HepG2 (cell line): ENCODE data around the gene NAPG. TPM values are rescaled to one million over a fixed set of nuclear protein-coding genes. Genes with fewer than 3 reads are reported as not detected.

Experiments used
- AGO1 ChIP-seq: fragments of 200-400 bp; formaldehyde crosslinking; IDR thresholded peaks from 2 replicates; pipeline ENCODE4 v1.6.1; 2017; ENCODE audit warnings: mild to moderate bottlenecking, low read depth, low read length, moderate library complexity; ENCODE audit not compliant: poor library complexity, severe bottlenecking
- AKNA ChIP-seq: sonication (generic); formaldehyde crosslinking; IDR thresholded peaks from 2 replicates; pipeline ENCODE4 v1.4.0; 2020; ENCODE audit warnings: missing genetic modification reagents, borderline replicate concordance
- BHLHE40 ChIP-seq: IDR thresholded peaks from 2 replicates; pipeline ENCODE4 v1.6.1; 2011; ENCODE audit warnings: low read length, improper control_type of control experiment
- FOXC1 ChIP-seq: sonication (generic); formaldehyde crosslinking; IDR thresholded peaks from 2 replicates; pipeline ENCODE4 v1.8.0; 2022; ENCODE audit warnings: mild to moderate bottlenecking, missing genetic modification reagents, borderline replicate concordance
- GZF1 ChIP-seq: sonication (generic); formaldehyde crosslinking; IDR thresholded peaks from 2 replicates; pipeline ENCODE4 v1.5.1; 2020; ENCODE audit warnings: mild to moderate bottlenecking, missing genetic modification reagents
- HMG20B ChIP-seq: conservative IDR thresholded peaks from 2 replicates; pipeline ENCODE4 v1.6.1; 2016; ENCODE audit warnings: missing genetic modification reagents, missing compliant biosample characterization
- IKZF5 ChIP-seq: IDR thresholded peaks from 2 replicates; pipeline ENCODE4 v1.6.1; 2018; ENCODE audit warnings: missing genetic modification reagents, mild to moderate bottlenecking, missing compliant biosample characterization
- MIER3 ChIP-seq: IDR thresholded peaks from 2 replicates; pipeline ENCODE4 v1.6.1; 2016; ENCODE audit warnings: missing compliant biosample characterization, borderline replicate concordance
- MLLT10 ChIP-seq: sonication (generic); formaldehyde crosslinking; IDR thresholded peaks from 2 replicates; pipeline ENCODE4 v1.4.0; 2020; ENCODE audit warnings: missing genetic modification reagents
- MXI1 ChIP-seq: IDR thresholded peaks from 3 replicates; pipeline ENCODE4 v1.6.1; 2012; ENCODE audit warnings: low read depth, low read length, inconsistent platforms, borderline replicate concordance
- PATZ1 ChIP-seq: sonication (generic); formaldehyde crosslinking; IDR thresholded peaks from 2 replicates; pipeline ENCODE4 v1.4.0; 2020; ENCODE audit warnings: missing genetic modification reagents
- PHF21A ChIP-seq: sonication (generic); formaldehyde crosslinking; IDR thresholded peaks from 2 replicates; pipeline ENCODE4 v1.5.0; 2020; ENCODE audit warnings: mild to moderate bottlenecking, missing genetic modification reagents
- PHF5A ChIP-seq: IDR thresholded peaks from one replicate; pipeline ENCODE4 v1.6.1; 2018; ENCODE audit warnings: low read depth, missing genetic modification reagents; ENCODE audit not compliant: unreplicated experiment
- SUZ12 ChIP-seq: fragments of 150-350 bp; IDR thresholded peaks from 2 replicates; pipeline ENCODE4 v1.6.1; 2014; ENCODE audit warnings: low read depth, low read length
- TCF7L2 ChIP-seq: IDR thresholded peaks from 2 replicates; pipeline ENCODE4 v1.6.1; 2011; ENCODE audit warnings: mild to moderate bottlenecking, low read depth, low read length, moderate library complexity
- TGIF2 ChIP-seq: IDR thresholded peaks from 2 replicates; pipeline ENCODE4 v1.6.1; 2016; ENCODE audit warnings: control low read depth, missing compliant biosample characterization
- ZBTB42 ChIP-seq: sonication (generic); formaldehyde crosslinking; IDR thresholded peaks from 2 replicates; pipeline ENCODE4 v1.5.0; 2020; ENCODE audit warnings: mild to moderate bottlenecking, missing genetic modification reagents
- ZMAT5 ChIP-seq: sonication (generic); formaldehyde crosslinking; IDR thresholded peaks from 2 replicates; pipeline ENCODE4 v1.5.0; 2020; ENCODE audit warnings: mild to moderate bottlenecking, low read depth, missing genetic modification reagents, borderline replicate concordance
- ZNF335 ChIP-seq: sonication (generic); formaldehyde crosslinking; IDR thresholded peaks from 2 replicates; pipeline ENCODE4 v1.4.0; 2020; ENCODE audit warnings: missing genetic modification reagents
- ZNF510 ChIP-seq: sonication (generic); formaldehyde crosslinking; IDR thresholded peaks from 2 replicates; pipeline ENCODE4 v1.4.0; 2020; ENCODE audit warnings: low read depth, mild to moderate bottlenecking, missing genetic modification reagents
- ZNF549 ChIP-seq: sonication (generic); formaldehyde crosslinking; IDR thresholded peaks from 2 replicates; pipeline ENCODE4 v1.5.0; 2020; ENCODE audit warnings: missing genetic modification reagents
- ZNF619 ChIP-seq: sonication (generic); formaldehyde crosslinking; IDR thresholded peaks from 2 replicates; pipeline ENCODE4 v1.4.0; 2020; ENCODE audit warnings: mild to moderate bottlenecking, missing genetic modification reagents
- polyA plus RNA-seq, 8 experiments: library from polyadenylated mRNA; depleted of rRNA in 3 of 8; stranded (reverse) in 7 of 8; unstranded in 1 of 8; fragments of >200 nt; fragmentation: Illumina TruSeq in 4 of 8; extraction: Trizol in 4 of 8; gene quantifications; 2 replicates each; pipeline versions ENCODE4 v1.2.1 to v1.2.3, GENCODE V29; 2011 to 2016; ENCODE audit warnings: low read depth in 4 of 8, missing spikeins in 1 of 8, mixed read lengths in 1 of 8; ENCODE audit not compliant: insufficient read depth in 1 of 8
- total RNA-seq, 5 experiments: library from RNA; depleted of rRNA; stranded (reverse); fragments of >200 nt; fragmentation: Illumina TruSeq; extraction: Trizol; gene quantifications; 2 replicates each; pipeline ENCODE4 v1.2.3, GENCODE V29; 2016; ENCODE audit warnings: low read depth in 1 of 5

The NAPG gene
- total and polyA plus RNA-seq, 2 of the 13 experiments (the other 11 are each of a cell fraction or from before 2014, with no cell fraction given): 19.8 to 34.4 TPM

GRCh38 chr18:10525697-10526560 lies at the start of gene NAPG (continued):
- TF ChIP-seq TCF7L2: no peak
- peak; percentile 33 for TF ChIP-seq PHF5A
- no peak for TF ChIP-seq GZF1 (CRISPR knock-in tag)
- TF ChIP-seq PATZ1 (CRISPR knock-in tag): peak; percentile 55
- no peak for TF ChIP-seq MIER3 (CRISPR knock-in tag)
- no peak for TF ChIP-seq ZMAT5 (CRISPR knock-in tag)
- no peak for TF ChIP-seq AKNA (CRISPR knock-in tag)
- TF ChIP-seq HMG20B (CRISPR knock-in tag): peak; percentile 56; the same call in 1 of the 2 replicates
- peak; percentile 46 for TF ChIP-seq AGO1
- no peak for TF ChIP-seq MXI1
- TF ChIP-seq IKZF5 (CRISPR knock-in tag): peak; percentile 68
- TF ChIP-seq ZNF619 (CRISPR knock-in tag): no peak; the same call in 1 of the 2 replicates
- TF ChIP-seq MLLT10: no peak
- no peak for TF ChIP-seq FOXC1 (CRISPR knock-in tag)
- TF ChIP-seq TGIF2 (CRISPR knock-in tag): no peak
- TF ChIP-seq BHLHE40: 0 out of 2 replicates have a peak, but pooled peaks have one; percentile 42
- TF ChIP-seq ZNF335: peak; percentile 55; the same call in 1 of the 2 replicates
- TF ChIP-seq ZNF510 (CRISPR knock-in tag): no peak
- TF ChIP-seq ZNF549: no peak
- no peak for TF ChIP-seq ZBTB42 (CRISPR knock-in tag)
- TF ChIP-seq SUZ12: no peak
- peak; percentile 75 for TF ChIP-seq PHF21A (CRISPR knock-in tag)
